Fibroblast of skin of scalp (primary cell): ENCODE results near the gene SPATA20.

ENCODE experiments used
- DNase-seq: peaks from one replicate; pipeline ENCODE4 v3.0.0-alpha.2; 2013

Gene SPATA20

DNA sequence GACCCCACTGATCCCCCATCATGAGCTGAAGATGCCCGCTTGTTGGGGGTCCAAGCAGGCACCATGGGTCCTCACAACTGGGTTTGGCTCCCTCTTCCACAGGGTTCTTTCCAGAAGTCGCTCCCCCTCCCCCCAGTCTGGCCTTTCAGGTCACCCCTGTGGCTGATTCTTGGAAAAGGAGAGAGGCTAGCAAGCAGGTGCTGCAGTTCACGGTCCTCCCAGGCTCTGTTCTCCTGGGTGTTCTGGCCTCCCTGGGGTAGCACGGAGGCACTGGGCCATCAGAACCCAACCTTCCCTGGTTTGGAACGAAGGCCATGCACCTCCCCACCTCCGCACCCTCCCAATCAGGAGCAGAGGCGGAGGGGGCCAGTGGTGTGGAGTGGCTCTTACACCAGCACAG, 32.4 kb downstream of the SPATA20 start:
- no peak for DNase-seq

DNA sequence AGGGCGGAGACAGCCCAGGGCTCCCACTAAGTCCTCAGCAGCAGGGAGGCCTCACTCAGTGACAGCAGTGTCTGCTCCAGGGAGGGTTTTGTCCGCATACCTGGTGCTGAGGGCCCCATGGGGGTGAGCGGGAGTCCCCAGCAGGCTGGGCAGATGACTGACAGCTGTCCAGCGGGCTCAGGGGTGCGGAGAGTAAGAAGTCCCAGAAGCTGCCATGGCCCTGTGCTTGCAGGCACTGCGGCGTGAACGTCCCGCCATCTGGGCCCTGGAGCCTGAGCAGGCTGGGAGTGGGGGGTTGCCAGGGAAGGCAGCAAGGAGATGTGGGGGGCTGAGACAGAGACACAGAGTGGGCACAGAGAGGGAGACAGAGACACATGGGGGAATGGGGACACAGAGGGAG, 33.7 kb downstream of the SPATA20 start:
- no peak for DNase-seq

DNA sequence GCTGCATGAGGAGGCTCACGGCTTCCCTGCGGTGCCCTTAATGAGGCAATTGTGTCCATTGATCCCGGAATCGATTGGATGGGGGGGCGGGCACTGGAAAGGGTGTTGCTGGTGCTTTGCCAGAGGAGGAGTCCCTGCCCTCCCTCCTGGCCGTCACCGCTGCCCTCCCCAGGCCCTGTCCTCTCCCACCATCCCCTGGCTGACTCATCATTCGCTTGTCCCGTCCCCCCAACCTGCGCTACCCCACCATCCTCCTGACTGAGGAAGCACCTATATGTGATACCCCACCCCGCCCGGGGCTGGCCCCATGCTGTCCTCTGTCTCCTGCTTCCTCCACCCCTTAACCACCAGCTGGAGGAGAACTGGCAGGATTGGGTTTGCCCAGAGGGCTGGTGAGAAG, 34.3 kb downstream of the SPATA20 start:
- no peak for DNase-seq

DNA sequence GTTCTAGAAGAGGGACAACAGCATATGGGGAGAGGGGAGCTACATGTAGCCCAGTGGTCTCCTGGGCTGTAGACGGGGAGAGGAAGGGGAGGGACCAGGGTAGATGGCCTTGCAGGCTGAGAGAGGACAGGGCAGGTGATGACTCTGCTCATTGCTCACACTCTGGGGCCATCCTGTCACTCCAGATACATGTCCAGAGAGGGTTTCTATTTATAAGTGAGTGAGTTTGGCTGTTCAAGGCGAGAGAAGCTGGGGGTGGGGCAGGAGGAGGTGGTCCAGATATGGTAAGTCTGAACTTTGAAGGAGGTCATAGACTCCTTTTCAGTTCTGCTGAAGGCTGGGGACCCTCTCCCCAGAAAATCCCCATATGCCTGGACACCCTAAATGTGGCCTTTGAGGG, 35.8 kb downstream of the SPATA20 start:
- no peak for DNase-seq

DNA sequence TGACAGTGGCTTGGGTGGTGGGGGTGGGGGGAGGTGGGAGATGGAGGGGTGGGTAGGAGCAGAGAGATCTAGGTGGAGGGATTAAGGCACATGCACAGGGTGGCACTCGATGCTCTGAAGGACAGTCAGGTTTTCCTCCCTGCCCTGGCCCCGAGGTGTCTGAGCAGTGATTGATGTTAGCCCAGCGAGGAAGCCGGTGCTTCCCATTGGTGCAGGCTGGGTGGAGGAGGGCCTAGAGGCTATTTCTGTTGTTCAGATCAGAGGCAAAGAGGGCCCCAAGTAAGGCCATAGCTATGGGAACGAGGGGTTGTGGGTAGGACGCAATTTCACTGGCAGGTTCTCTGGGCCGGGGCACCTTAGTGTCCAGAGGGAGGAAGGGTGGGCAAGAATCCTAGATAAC, 36.7 kb downstream of the SPATA20 start:
- DNase-seq = no peak

DNA sequence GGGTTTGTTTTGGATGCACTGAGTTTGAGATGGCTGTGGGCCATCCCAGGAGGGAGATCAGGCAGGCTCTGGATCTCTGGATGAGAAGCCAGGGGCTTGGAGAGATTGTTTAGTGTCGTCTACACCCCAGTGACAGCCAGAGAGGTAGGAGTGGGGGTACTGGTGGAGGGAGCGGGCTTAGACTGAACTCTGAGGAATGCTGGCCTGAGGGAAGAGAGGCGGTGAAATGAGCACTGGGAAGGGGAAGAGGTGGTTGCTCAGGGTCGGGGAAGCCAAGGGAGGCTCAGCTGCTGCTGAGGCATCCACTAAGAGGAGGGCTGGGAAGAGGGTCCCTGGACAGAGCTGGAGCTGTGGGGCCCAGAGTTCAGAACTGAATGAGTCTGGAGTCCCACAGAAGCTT, 37.1 kb downstream of the SPATA20 start:
- no peak for DNase-seq

DNA sequence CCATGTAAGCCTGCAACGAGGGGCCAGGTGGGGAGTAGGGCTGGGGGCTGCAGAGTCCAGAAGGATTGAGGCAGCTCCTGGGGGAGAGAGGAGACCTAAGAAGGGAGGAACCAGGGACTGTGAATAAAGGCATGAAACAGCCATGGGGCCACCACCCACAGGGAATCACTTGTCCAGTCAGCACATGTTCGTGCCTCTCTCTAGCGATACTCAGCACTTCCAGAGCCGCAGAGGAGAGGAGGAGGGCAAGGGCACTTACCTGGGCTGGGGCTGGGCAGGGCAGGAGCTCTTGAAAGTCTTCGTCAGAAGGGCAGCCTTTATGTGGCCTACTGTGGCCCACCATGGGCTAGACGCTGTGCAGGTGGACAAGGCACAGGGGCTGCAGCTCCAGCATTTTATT, 37.8 kb downstream of the SPATA20 start:
- no peak for DNase-seq

DNA sequence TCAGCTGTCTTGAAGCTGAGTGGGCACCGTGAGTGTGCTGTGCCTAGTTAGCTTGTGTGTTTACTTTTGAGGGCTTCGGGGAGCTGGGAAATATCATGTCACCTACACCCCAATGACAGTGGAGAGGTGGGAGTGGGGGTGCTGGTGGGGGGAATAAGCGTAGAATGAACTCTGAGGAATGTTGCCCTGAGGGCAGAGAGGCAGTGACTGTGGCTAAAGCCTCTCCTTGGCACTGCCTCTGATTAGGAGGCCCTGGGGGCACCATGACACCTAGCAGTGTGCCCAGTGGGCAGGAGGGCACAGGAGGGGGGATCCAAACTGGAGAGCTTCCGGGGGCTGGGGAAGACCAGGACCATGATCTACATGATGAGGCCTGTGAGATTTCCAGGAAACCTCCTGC, 38.4 kb downstream of the SPATA20 start:
- no peak for DNase-seq

DNA sequence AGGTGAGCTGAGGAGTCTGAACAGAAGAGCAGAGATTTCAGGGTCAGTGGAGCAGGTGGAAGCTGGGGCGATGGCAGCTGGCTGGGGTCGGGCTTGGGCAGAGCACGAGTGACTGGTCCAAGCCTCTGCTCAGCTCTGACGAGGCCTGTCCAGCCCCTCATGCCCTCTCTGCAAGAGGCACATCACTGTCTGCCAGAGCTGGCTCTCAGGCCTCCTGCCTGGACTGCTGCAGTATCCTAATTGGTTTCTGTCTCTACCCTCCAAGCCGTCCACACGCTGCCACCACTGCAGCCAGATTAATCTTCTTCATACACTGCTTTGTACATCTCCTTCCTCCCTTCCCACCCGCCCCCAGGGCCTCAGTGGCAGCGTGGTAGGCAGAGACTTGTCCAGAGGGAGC, 38.9 kb downstream of the SPATA20 start:
- DNase-seq = no peak

DNA sequence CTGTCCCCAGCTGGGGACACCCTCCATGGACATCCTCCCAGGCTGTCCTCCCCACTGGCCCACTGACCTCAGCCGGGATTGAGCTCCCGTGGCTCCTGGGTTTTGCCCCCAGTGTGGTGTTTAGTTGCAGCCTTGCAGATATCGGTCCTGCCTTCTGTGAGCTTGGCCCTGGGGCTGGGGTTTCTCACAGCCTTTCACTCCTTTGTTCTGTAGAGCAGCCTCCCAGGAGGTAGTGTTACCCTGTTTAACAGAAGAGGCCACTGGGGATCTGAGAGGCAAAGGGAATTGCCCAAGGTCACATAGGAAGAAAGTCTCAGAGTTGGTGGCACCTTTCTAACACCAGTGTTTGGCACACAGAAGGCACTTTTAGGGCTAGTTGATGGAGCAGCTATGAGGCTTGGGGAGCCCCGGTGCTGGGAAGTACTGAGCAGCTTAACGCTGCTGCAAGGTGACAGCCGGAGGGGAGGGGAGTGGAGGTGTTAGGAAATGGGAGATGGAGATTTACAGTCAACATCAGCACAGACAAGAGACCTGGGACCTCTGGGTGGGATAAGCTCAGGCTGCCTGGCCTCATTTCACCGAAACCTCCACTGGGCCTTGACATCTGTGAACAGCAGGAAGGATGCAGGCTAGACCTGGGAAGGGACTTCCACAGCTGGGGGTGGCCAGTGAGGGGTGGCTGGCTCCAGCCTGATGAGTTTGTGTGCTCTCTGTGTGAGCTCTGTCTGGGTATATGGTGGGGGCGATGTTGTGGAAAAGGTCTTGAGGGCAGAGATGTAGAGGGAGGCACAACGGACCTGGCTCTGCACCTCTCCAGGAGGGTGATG, 39.7 kb downstream of the SPATA20 start:
- no peak for DNase-seq

DNA sequence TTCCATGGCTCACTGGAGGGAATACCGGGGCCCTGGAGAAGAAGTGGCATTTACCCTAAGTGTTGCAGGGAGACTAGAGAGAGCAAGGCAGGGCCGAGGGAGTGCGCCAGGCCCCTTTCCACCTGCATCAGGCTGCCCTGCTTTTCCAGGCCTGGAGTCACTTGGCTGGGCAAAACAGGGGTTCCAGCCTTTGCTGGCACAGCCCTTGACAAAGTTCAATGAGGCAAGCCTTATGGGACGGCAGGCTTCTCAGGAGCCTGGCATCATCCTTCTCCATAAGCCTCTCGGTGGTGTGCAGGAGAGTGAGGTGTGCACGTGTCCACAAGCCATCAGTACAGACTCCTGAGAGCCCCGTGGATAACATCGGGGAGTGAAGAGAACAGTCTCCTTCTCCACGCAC, 40.6 kb downstream of the SPATA20 start:
- DNase-seq = no peak

DNA sequence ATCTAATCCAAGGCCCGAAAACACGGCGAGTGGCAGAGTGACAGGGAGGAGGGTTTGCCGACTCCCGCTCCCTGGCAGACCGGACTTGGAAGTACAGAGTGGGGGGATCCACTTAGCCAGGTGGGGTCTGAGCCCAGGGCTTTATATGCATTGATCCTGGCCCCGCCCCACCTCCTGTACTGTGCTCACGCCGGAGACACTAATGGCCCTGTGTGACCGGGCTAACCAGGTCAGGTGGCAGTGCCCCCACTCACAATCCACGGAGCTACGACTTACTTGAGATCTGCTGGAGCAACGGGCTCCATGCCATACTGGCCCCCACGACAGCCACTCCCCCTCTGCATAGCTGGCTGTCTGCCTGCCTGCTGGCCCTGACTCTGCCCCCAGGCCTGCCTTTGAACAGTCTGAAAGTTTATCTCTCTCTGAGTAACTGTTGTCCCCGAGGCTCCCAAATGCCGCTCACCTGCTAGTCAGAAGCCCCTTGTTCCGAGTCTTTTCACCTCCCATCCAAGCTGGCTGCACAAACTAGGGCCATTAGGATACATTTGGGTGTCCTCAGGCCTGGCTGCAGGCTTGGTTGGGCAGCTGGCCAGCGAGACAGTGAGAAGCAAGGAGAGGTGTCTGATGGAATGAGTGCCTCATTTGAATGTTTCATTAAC, 41.5 kb downstream of the SPATA20 start:
- DNase-seq = no peak

DNA sequence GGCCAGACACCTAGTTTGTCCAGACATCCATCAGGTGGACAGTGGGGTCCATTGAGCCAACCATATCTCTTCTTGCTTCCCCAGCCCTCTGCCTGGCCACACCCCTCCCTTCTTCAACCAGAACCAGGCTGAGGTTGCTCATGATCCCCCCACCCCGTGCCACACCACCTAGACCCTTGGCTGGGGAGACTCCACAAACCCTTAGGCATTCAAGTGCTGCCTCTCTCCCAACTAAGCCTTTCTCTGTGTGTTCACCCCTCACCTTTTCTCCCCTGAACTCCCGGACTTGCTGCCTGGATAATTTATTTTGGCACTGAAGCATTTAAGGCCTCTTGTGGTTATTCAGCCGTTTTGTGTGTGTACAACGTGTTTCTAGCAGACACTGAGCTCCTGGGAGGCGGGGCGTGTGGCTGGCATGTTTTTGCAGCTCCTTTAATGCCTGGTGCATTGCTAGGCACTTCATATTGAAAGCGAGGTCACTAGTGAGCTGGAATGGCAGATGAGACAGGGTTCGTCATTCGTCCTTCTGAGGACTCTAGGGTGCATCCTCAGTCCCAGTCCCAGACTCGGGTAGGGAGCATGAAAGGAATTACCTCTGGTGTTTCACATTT, 42.2 kb downstream of the SPATA20 start:
- no peak for DNase-seq

DNA sequence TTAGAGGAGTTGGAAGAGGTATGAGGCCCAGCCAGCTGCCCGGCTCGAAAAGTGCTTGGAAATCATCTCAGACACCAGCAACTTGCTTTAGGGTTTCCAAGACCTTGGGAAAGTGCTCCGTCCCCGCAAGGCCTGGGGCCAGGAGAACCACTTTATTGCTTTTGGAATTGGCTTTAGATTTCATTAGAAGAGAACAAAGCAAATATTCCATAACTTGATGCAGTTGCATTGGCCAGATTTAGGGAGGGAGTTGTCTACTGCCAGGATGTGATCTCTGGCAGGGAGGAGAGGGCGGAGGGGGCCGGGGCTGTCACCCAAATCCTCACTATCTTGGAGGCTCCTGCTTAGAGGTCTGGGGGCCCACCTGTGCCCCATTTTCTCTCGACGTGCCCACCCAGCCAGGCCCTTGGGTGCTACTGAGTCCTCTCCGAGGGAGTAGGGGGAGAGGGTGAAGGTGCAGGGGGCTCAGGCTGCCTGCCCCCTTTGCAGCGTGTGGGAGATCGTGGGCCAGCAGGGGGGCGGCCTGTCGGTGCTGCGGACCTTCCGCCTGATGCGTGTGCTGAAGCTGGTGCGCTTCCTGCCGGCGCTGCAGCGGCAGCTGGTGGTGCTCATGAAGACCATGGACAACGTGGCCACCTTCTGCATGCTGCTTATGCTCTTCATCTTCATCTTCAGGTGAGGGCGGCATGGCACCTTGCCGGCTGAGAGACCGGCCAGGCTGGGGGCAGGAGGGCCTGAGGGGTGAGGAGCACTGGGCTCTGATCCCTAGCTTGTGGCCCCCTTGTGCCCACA, 44.2 kb downstream of the SPATA20 start:
- DNase-seq = no peak

DNA sequence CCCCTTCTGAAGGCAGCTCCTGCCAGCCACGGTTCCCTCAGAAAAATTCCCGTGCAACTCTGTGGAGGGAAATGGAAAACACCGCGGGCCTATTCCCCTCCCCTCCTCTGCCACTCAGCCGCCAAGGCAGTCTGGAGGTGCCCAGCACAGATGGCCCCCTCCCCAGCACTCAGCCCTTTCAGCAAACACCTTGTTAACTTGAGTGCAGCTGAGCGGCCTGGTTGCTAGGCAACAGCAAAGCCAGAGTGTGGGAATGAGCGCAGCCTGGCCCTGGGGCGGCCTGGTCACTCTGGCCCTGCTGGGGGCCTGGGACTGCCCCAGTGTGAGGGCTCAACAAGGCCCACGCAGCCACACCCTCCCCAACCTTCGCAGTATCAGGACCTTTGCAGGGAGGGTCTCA, 46.3 kb downstream of the SPATA20 start:
- no peak for DNase-seq

DNA sequence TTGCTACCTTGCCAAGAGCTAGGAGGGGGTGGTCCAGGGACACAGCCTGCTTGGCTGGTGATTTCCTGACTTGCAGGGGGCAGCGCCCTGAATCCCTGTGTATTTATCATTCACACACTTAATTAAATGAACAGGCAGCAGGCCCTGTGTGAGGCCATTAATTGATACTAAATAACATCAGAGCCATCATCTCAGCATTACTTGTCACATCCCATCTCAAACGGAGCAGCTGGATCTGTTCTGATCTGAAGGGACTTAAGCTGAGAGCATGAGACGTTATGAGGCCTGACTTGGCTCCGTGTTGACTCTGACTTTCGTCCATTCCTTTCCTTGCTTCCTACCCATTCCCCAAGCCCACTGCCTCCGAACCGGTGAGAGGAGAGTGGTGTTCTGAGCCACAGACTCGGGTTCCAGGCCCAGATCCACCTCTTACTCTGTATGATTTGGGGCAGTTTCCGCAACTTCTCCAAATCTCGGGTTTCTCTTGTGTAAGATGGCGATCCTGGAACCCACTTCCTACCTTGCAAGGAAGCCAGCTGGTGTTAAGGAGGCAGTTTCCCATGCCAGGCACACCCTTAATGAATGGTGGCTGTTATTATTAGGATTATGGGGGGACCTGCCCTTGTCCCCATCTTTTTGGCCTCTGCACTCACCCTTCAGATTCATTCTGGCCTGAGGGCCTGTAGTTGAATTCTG, 47.3 kb downstream of the SPATA20 start:
- DNase-seq = no peak

DNA sequence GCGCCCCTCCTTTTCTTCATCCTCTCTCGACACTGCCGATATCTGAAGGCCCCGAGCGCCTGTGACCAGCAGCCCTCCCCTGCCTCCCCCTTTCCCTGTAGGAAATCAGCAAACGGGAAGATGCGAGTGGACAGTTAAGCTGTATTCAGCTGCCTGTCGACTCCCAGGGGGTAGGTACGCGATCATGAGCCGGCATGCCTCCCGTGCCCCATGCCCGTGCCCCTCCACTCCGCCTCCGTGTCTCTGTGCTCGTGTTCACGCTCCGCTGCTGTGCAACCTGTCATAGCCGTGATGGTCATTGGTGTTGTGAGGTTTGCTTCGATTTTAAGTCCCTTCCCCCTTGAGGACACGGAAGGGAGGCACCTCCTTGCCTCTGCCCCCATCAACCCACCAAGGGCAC, 47.9 kb downstream of the SPATA20 start:
- no peak for DNase-seq

DNA sequence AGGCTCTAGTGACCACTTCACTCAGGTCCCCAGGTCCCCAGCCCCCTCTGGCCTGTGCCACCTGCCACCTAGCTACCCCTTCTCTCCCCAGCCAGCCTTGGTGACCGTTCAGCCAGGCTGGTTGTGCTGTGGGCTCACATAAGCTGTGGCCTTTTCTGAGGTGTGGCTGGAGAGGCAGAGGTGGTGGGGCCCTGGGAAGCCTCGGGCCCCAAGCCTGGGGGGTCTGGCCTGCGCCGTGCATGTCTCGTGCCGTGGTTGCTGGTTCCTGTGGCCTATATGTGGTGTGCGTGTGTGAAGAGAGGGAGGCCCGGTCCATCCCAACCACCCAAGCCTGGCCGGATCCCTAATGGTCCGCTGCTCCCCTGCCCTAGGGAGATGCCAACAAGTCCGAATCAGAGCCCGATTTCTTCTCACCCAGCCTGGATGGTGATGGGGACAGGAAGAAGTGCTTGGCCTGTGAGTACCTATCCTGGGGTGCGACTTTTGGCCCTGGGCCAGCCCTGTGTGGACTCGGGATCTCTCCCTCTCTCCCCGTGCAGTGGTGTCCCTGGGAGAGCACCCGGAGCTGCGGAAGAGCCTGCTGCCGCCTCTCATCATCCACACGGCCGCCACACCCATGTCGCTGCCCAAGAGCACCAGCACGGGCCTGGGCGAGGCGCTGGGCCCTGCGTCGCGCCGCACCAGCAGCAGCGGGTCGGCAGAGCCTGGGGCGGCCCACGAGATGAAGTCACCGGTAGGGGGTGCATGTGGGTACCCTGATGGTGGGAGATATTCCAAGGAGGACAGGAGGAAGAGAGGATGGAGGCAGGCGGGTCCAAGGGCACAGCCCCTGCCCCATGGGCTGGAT, 49.4 kb downstream of the SPATA20 start:
- DNase-seq = peak; percentile 6

DNA sequence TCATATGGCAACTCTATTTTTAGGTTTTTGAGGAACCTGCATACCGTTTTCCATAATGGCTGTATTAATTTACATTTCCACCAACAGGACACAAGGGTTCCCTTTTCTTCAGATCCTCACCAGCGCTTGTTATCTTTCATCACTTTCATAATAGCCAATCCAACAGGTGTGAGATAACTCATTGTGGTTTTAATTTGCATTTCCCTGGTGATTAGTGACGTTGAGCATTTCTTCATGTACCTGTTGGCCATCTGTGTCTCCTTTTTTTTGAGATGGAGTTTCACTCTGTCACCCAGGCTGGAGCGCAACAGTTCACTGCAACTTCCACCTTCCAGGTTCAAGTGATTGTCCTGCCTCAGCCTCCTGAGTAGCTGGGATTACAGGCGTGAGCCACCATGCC, 51.5 kb downstream of the SPATA20 start:
- DNase-seq = no peak

DNA sequence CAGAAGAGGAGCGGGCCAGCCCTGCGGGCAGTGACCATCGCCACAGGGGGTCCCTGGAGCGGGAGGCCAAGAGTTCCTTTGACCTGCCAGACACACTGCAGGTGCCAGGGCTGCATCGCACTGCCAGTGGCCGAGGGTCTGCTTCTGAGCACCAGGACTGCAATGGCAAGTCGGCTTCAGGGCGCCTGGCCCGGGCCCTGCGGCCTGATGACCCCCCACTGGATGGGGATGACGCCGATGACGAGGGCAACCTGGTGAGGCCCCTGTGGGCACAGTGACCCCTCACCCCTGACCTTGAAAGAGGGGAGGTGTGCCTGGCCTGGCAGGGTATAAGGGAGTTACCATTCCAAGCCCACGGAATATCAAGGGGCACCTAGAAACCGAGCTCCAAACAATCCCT, 52.6 kb downstream of the SPATA20 start:
- DNase-seq = no peak

DNA sequence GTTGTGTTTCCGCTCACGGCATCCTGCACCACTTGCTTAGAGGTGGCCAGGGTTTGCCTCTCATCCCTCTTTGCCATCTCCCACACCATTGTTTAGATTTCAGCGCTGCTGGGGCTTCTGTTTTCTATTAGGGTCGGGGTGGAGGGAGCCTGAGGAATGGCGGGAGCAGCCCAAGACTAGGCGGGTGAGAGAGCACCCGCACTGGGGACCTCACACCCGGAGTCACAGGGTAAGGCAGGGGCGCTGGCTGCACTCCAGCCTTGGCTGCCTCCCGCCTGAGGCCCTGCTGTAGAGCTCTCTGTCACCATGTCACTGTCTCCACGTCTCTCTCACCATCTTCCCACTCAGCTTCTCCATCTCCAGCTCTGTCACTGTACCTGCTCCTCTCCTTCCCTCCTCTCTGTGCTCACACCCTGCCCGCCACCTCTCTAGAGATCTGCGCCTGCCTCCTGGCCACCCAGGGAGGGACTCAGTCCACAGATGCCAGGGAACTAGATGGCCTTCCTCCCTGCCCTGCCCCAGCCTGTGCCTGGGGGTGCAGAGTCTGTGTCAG, 54.9 kb downstream of the SPATA20 start:
- DNase-seq = peak; percentile 6
